HEK293 (cell line): ENCODE results near the gene IMMP2L.

Experiments used
- TCF7L2 ChIP-seq: IDR thresholded peaks from 2 replicates; pipeline ENCODE4 v1.6.1; 2011; ENCODE audit warnings: low read depth, mild to moderate bottlenecking, inconsistent platforms, low read length, moderate library complexity, borderline replicate concordance
- YY1 ChIP-seq: fragments of 450-650 bp; formaldehyde crosslinking; IDR thresholded peaks from 2 replicates; pipeline ENCODE4 v1.5.1; 2018; ENCODE audit warnings: missing biosample characterization, missing genetic modification characterization
- ZNF24 ChIP-seq: fragments of 450-650 bp; formaldehyde crosslinking; IDR thresholded peaks from 2 replicates; pipeline ENCODE4 v1.5.1; 2016; ENCODE audit warnings: missing biosample characterization, missing genetic modification characterization
- ZNF350 ChIP-seq: fragments of 450-650 bp; formaldehyde crosslinking; IDR thresholded peaks from 2 replicates; pipeline ENCODE4 v1.5.0; 2017; ENCODE audit warnings: missing biosample characterization, mild to moderate bottlenecking, missing genetic modification characterization
- ZNF747 ChIP-seq: fragments of 450-650 bp; formaldehyde crosslinking; IDR thresholded peaks from 2 replicates; pipeline ENCODE4 v1.5.1; 2016; ENCODE audit warnings: missing biosample characterization, missing genetic modification characterization
- TF ChIP-seq, protein P1 (sequence below): fragments of 450-650 bp; formaldehyde crosslinking; IDR thresholded peaks from 2 replicates; pipeline ENCODE4 v1.5.1; 2016; ENCODE audit warnings: missing biosample characterization, missing genetic modification characterization
- TF ChIP-seq, protein P2 (sequence below): fragments of 450-650 bp; formaldehyde crosslinking; IDR thresholded peaks from 2 replicates; pipeline ENCODE4 v1.5.1; 2016; ENCODE audit warnings: missing biosample characterization, missing genetic modification characterization
- TF ChIP-seq, protein P3 (sequence below): fragments of 450-650 bp; formaldehyde crosslinking; IDR thresholded peaks from 2 replicates; pipeline ENCODE4 v1.5.0; 2017; ENCODE audit warnings: missing biosample characterization, missing genetic modification characterization, borderline replicate concordance
- TF ChIP-seq, protein P4 (sequence below): fragments of 450-650 bp; formaldehyde crosslinking; IDR thresholded peaks from 2 replicates; pipeline ENCODE4 v1.5.1; 2016; ENCODE audit warnings: missing biosample characterization, missing genetic modification characterization

DNA sequence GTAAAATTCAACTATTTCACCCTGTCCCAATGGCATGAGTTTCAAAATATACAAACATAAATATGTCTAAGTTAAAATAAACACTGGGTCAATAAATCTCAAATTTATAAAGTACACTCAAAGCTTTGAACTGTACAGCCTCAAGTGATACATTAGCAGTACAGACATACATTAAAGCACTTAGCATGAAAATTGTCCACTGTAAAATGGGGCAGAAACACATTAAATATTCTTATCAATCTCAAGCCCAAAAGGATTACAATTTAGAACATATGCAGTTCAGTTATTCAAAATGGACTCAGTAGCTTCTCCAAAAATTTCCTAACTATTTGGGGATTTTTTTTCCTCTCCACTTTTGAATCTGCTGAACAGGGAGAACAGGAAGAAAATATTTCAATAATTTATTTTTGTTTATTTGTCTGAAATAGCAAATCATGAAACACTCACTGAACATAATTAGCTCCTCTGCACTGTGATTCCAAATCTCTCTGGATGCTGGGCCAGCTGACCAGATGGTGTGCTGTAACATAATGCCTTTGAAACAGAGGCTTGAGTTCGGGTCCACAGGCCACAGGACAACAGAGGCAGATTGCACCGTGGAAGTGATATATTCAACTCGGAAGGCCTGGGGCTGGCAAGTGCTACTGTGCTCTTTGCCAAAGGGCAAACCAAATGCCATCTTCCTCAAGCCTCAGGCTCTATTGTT, 720.3 kb downstream of the IMMP2L start:
- TF ChIP-seq, protein P1, sequence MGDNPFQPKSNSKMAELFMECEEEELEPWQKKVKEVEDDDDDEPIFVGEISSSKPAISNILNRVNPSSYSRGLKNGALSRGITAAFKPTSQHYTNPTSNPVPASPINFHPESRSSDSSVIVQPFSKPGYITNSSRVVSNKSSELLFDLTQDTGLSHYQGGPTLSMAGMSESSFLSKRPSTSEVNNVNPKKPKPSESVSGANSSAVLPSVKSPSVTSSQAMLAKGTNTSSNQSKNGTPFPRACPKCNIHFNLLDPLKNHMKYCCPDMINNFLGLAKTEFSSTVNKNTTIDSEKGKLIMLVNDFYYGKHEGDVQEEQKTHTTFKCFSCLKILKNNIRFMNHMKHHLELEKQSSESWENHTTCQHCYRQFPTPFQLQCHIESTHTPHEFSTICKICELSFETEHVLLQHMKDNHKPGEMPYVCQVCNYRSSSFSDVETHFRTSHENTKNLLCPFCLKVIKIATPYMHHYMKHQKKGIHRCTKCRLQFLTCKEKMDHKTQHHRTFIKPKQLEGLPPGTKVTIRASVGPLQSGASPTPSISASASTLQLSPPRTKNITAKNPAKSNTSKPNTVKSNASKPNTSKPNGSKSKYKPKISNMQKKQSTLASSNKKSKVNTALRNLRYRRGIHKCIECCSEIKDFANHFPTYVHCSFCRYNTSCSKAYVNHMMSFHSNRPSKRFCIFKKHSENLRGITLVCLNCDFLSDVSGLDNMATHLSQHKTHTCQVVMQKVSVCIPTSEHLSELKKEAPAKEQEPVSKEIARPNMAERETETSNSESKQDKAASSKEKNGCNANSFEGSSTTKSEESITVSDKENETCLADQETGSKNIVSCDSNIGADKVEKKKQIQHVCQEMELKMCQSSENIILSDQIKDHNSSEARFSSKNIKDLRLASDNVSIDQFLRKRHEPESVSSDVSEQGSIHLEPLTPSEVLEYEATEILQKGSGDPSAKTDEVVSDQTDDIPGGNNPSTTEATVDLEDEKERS (tag by site-specific recombination): no peak
- TF ChIP-seq TCF7L2: no peak
- TF ChIP-seq, protein P2, sequence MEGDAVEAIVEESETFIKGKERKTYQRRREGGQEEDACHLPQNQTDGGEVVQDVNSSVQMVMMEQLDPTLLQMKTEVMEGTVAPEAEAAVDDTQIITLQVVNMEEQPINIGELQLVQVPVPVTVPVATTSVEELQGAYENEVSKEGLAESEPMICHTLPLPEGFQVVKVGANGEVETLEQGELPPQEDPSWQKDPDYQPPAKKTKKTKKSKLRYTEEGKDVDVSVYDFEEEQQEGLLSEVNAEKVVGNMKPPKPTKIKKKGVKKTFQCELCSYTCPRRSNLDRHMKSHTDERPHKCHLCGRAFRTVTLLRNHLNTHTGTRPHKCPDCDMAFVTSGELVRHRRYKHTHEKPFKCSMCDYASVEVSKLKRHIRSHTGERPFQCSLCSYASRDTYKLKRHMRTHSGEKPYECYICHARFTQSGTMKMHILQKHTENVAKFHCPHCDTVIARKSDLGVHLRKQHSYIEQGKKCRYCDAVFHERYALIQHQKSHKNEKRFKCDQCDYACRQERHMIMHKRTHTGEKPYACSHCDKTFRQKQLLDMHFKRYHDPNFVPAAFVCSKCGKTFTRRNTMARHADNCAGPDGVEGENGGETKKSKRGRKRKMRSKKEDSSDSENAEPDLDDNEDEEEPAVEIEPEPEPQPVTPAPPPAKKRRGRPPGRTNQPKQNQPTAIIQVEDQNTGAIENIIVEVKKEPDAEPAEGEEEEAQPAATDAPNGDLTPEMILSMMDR (tag by site-specific recombination): no peak
- TF ChIP-seq YY1 (tag by site-specific recombination): no peak
- TF ChIP-seq, protein P3, sequence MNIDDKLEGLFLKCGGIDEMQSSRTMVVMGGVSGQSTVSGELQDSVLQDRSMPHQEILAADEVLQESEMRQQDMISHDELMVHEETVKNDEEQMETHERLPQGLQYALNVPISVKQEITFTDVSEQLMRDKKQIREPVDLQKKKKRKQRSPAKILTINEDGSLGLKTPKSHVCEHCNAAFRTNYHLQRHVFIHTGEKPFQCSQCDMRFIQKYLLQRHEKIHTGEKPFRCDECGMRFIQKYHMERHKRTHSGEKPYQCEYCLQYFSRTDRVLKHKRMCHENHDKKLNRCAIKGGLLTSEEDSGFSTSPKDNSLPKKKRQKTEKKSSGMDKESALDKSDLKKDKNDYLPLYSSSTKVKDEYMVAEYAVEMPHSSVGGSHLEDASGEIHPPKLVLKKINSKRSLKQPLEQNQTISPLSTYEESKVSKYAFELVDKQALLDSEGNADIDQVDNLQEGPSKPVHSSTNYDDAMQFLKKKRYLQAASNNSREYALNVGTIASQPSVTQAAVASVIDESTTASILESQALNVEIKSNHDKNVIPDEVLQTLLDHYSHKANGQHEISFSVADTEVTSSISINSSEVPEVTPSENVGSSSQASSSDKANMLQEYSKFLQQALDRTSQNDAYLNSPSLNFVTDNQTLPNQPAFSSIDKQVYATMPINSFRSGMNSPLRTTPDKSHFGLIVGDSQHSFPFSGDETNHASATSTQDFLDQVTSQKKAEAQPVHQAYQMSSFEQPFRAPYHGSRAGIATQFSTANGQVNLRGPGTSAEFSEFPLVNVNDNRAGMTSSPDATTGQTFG (tag by site-specific recombination): no peak
- TF ChIP-seq, protein P4, sequence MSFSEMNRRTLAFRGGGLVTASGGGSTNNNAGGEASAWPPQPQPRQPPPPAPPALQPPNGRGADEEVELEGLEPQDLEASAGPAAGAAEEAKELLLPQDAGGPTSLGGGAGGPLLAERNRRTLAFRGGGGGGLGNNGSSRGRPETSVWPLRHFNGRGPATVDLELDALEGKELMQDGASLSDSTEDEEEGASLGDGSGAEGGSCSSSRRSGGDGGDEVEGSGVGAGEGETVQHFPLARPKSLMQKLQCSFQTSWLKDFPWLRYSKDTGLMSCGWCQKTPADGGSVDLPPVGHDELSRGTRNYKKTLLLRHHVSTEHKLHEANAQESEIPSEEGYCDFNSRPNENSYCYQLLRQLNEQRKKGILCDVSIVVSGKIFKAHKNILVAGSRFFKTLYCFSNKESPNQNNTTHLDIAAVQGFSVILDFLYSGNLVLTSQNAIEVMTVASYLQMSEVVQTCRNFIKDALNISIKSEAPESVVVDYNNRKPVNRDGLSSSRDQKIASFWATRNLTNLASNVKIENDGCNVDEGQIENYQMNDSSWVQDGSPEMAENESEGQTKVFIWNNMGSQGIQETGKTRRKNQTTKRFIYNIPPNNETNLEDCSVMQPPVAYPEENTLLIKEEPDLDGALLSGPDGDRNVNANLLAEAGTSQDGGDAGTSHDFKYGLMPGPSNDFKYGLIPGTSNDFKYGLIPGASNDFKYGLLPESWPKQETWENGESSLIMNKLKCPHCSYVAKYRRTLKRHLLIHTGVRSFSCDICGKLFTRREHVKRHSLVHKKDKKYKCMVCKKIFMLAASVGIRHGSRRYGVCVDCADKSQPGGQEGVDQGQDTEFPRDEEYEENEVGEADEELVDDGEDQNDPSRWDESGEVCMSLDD (tag by site-specific recombination): no peak
- TF ChIP-seq ZNF24: no peak
- TF ChIP-seq ZNF747 (tag by site-specific recombination): no peak
- TF ChIP-seq ZNF350 (tag by site-specific recombination): no peak
